H9 (cell line): ENCODE measurements around the gene MYH9. TPM values are rescaled to one million over a fixed set of nuclear protein-coding genes. Genes with fewer than 3 reads are reported as not detected.

Source experiments
- DNase-seq: peaks from one replicate; pipeline ENCODE4 v3.0.0-alpha.2; 2017
- H2AFZ ChIP-seq: one replicate; pipeline ENCODE4 v1.6.1; 2013; ENCODE audit warnings: mild to moderate bottlenecking, low read length, control low read depth, moderate library complexity
- H2AK5ac ChIP-seq: 2 replicates; pipeline ENCODE4 v1.6.1; 2013; ENCODE audit warnings: low read length, control low read depth, mixed read lengths; ENCODE audit not compliant: insufficient read length
- H2BK120ac ChIP-seq: one replicate; pipeline ENCODE4 v1.6.1; 2013; ENCODE audit warnings: low read depth, mild to moderate bottlenecking, low read length, control low read depth, inconsistent platforms; ENCODE audit not compliant: poor library complexity, severe bottlenecking
- H2BK12ac ChIP-seq: 2 replicates; pipeline ENCODE4 v1.6.1; 2013; ENCODE audit warnings: low read length, control low read depth, mixed read lengths, low read depth; ENCODE audit not compliant: insufficient read length
- H2BK15ac ChIP-seq: 2 replicates; pipeline ENCODE4 v1.6.1; 2013; ENCODE audit warnings: low read depth, low read length, control low read depth
- H2BK20ac ChIP-seq: one replicate; pipeline ENCODE4 v1.6.1; 2013; ENCODE audit warnings: low read depth, mild to moderate bottlenecking, low read length, control low read depth, inconsistent platforms; ENCODE audit not compliant: poor library complexity, severe bottlenecking
- H2BK5ac ChIP-seq: 2 replicates; pipeline ENCODE4 v1.6.1; 2013; ENCODE audit warnings: low read length, control low read depth, mixed read lengths; ENCODE audit not compliant: insufficient read length
- H3K14ac ChIP-seq: 2 replicates; pipeline ENCODE4 v1.6.1; 2013; ENCODE audit warnings: low read length, control low read depth; ENCODE audit not compliant: insufficient read depth
- H3K18ac ChIP-seq: 2 replicates; pipeline ENCODE4 v1.6.1; 2013; ENCODE audit warnings: low read depth, mild to moderate bottlenecking, mixed read lengths, low read length, control low read depth; ENCODE audit not compliant: insufficient read length
- H3K23ac ChIP-seq: 2 replicates; pipeline ENCODE4 v1.6.1; 2013; ENCODE audit warnings: low read length, control low read depth, mixed read lengths, low read depth; ENCODE audit not compliant: insufficient read length
- H3K23me2 ChIP-seq: 2 replicates; pipeline ENCODE4 v1.6.1; 2013; ENCODE audit warnings: low read depth, mild to moderate bottlenecking, mixed read lengths, low read length, control low read depth; ENCODE audit not compliant: insufficient read length, poor library complexity, severe bottlenecking
- H3K27ac ChIP-seq: 2 replicates; pipeline ENCODE4 v1.5.1; 2013; ENCODE audit warnings: low read length, control low read depth, mixed read lengths, low read depth; ENCODE audit not compliant: insufficient read length
- H3K27me3 ChIP-seq: 2 replicates; pipeline ENCODE4 v1.6.1; 2013; ENCODE audit warnings: low read length, control low read depth, inconsistent platforms; ENCODE audit not compliant: insufficient read depth
- H3K4ac ChIP-seq: 2 replicates; pipeline ENCODE4 v1.6.1; 2013; ENCODE audit warnings: low read depth, mild to moderate bottlenecking, control low read depth, inconsistent platforms, low read length, moderate library complexity
- H3K4me1 ChIP-seq: 2 replicates; pipeline ENCODE4 v1.6.1; 2013; ENCODE audit warnings: low read length, control low read depth, inconsistent platforms; ENCODE audit not compliant: insufficient read depth
- H3K4me2 ChIP-seq: 2 replicates; pipeline ENCODE4 v1.6.1; 2013; ENCODE audit warnings: low read length, control low read depth, mixed read lengths; ENCODE audit not compliant: insufficient read length, insufficient read depth
- H3K56ac ChIP-seq: 2 replicates; pipeline ENCODE4 v1.6.1; 2013; ENCODE audit warnings: low read depth, mild to moderate bottlenecking, mixed read lengths, low read length, control low read depth; ENCODE audit not compliant: insufficient read length
- H3K79me1 ChIP-seq: 2 replicates; pipeline ENCODE4 v1.6.1; 2013; ENCODE audit warnings: low read depth, mild to moderate bottlenecking, moderate library complexity, low read length, control low read depth, inconsistent platforms; ENCODE audit not compliant: insufficient read depth, poor library complexity, severe bottlenecking
- H3K79me2 ChIP-seq: 2 replicates; pipeline ENCODE4 v1.6.1; 2013; ENCODE audit warnings: low read length, control low read depth, inconsistent platforms; ENCODE audit not compliant: insufficient read depth
- H3K9ac ChIP-seq: 2 replicates; pipeline ENCODE4 v1.6.1; 2013; ENCODE audit warnings: low read length, control low read depth, mixed read lengths; ENCODE audit not compliant: insufficient read length; ENCODE audit errors: extremely low read depth
- H3K9me3 ChIP-seq: one replicate; pipeline ENCODE4 v1.6.1; 2013; ENCODE audit warnings: low read depth, low read length, inconsistent platforms; ENCODE audit not compliant: control insufficient read depth
- H3T11ph ChIP-seq: one replicate; pipeline ENCODE4 v1.6.1; 2013; ENCODE audit warnings: mild to moderate bottlenecking, low read length, control low read depth, inconsistent platforms
- H4K20me1 ChIP-seq: one replicate; pipeline ENCODE4 v1.6.1; 2013; ENCODE audit not compliant: control insufficient read depth, insufficient read length, insufficient read depth
- H4K5ac ChIP-seq: 2 replicates; pipeline ENCODE4 v1.6.1; 2013; ENCODE audit warnings: low read depth, mild to moderate bottlenecking, mixed read lengths, low read length, control low read depth; ENCODE audit not compliant: insufficient read length
- H4K8ac ChIP-seq: replicated peaks from 2 replicates; pipeline ENCODE4 v1.6.1; 2013; ENCODE audit warnings: low read length, control low read depth, mixed read lengths, low read depth; ENCODE audit not compliant: insufficient read length
- H4K91ac ChIP-seq: 2 replicates; pipeline ENCODE4 v1.6.1; 2013; ENCODE audit warnings: low read depth, mild to moderate bottlenecking, moderate library complexity, mixed read lengths, low read length, control low read depth; ENCODE audit not compliant: insufficient read length
- H3K27ac Mint-ChIP-seq, 3 experiments: 2 replicates in 2 of 3; 3 replicates in 1 of 3; pipeline ENCODE4 v1.8.0; 2020 to 2021; ENCODE audit warnings: mixed read lengths in 3 of 3, mild to moderate bottlenecking in 1 of 3, moderate library complexity in 1 of 3
- H3K27me3 Mint-ChIP-seq: 2 replicates; pipeline ENCODE4 v1.8.0; 2021; ENCODE audit warnings: low read depth, mild to moderate bottlenecking, moderate library complexity, mixed read lengths
- H3K36me3 Mint-ChIP-seq, 3 experiments: 2 replicates in 2 of 3; 3 replicates in 1 of 3; pipeline ENCODE4 v1.8.0; 2020 to 2021; ENCODE audit warnings: low read depth in 3 of 3, mixed read lengths in 3 of 3; ENCODE audit not compliant: insufficient read depth in 1 of 3
- H3K4me1 Mint-ChIP-seq, 2 experiments: 2 replicates each; pipeline ENCODE4 v1.8.0; 2020; ENCODE audit warnings: mixed read lengths in 2 of 2
- H3K4me3 Mint-ChIP-seq, 2 experiments: 2 replicates in 1 of 2; 3 replicates in 1 of 2; pipeline ENCODE4 v1.8.0; 2020 to 2021; ENCODE audit warnings: mild to moderate bottlenecking in 2 of 2, mixed read lengths in 2 of 2, moderate library complexity in 1 of 2
- H3K9me3 Mint-ChIP-seq, 2 experiments: 2 replicates in 1 of 2; 3 replicates in 1 of 2; pipeline ENCODE4 v1.8.0; 2020; ENCODE audit warnings: mild to moderate bottlenecking in 2 of 2, mixed read lengths in 2 of 2, moderate library complexity in 1 of 2
- whole genome bisulfite sequencing: extraction: QIAGEN DNeasy Blood & Tissue Kit; methylation state at CpG from one replicate; pipeline ENCODE4 v1.1.7; 2013; ENCODE audit warnings: missing lambda C conversion rate, low lambda C conversion rate, mixed read lengths; ENCODE audit not compliant: insufficient read length; ENCODE audit errors: extremely low coverage; 5-methylcytosine and 5-hydroxymethylcytosine counted together
- total RNA-seq: library from RNA; stranded (reverse); gene quantifications from 2 replicates; pipeline ENCODE4 v1.2.1, GENCODE V29; 2021
- TF ChIP-seq, protein P1 (sequence below): fragments of 200-600 bp; sonication (generic); conservative IDR thresholded peaks from 3 replicates; pipeline ENCODE4 v1.8.0; 2021; ENCODE audit warnings: antibody characterized with exemption, mild to moderate bottlenecking

MYH9 gene
- total RNA-seq, 1 experiment from 2014 or later: 266 TPM

DNA sequence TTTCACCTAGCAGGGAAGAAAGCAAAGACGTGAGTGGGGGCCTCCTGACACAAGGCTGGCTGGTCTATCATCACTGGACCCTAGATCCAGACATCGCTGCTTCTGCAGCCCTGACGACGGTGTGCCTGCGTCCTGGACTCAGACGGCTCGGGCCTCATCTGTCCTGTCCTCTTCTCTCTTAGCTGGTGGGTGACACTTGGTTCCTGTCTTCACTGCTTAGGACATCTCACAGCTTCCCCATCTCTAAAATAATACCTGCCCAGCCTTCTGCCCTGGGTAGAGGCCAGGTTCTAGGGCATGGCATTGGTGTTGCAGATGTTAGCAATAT lies 93.5 kb downstream of the MYH9 start:
- no peak overlapping the region for H3K9ac ChIP-seq
- Mint-ChIP-seq H3K27ac (no peak overlapping the region), H3K36me3 (peaks cover 82 to 96% (median 95%) of the 10 kb centered on the region in 3 experiments), H3K27me3 (no peaks in the 10 kb centered on the region; the same call in 1 of the 2 replicates), H3K9me3 (peaks cover 6 to 7% of the 10 kb centered on the region in 2 experiments; a peak in 4 of 5 replicates), H3K4me1 (no peaks in the 10 kb centered on the region), H3K4me3 (no peak overlapping the region)
- no peak overlapping the region for H2AK5ac ChIP-seq
- no peak overlapping the region for H3K4ac ChIP-seq
- H3K27me3 ChIP-seq: no peaks in the 10 kb centered on the region
- no peak overlapping the region for H3K18ac ChIP-seq
- H4K5ac ChIP-seq: no peak overlapping the region
- no peak overlapping the region for H3K14ac ChIP-seq
- H4K20me1 ChIP-seq: no peaks in the 10 kb centered on the region
- no peak overlapping the region for H2BK15ac ChIP-seq
- H4K91ac ChIP-seq: no peak overlapping the region
- no peak overlapping the region for H3K4me2 ChIP-seq
- no peaks in the 10 kb centered on the region for H3K23me2 ChIP-seq
- WGBS: no CpG with 5 or more reads among the region's 7 CpGs
- H3K23ac ChIP-seq: no peak overlapping the region
- DNase-seq: no peak
- H3K79me1 ChIP-seq: no peaks in the 10 kb centered on the region
- TF ChIP-seq, protein P1, sequence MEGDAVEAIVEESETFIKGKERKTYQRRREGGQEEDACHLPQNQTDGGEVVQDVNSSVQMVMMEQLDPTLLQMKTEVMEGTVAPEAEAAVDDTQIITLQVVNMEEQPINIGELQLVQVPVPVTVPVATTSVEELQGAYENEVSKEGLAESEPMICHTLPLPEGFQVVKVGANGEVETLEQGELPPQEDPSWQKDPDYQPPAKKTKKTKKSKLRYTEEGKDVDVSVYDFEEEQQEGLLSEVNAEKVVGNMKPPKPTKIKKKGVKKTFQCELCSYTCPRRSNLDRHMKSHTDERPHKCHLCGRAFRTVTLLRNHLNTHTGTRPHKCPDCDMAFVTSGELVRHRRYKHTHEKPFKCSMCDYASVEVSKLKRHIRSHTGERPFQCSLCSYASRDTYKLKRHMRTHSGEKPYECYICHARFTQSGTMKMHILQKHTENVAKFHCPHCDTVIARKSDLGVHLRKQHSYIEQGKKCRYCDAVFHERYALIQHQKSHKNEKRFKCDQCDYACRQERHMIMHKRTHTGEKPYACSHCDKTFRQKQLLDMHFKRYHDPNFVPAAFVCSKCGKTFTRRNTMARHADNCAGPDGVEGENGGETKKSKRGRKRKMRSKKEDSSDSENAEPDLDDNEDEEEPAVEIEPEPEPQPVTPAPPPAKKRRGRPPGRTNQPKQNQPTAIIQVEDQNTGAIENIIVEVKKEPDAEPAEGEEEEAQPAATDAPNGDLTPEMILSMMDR: no peak
- H3K27ac ChIP-seq: no peak overlapping the region
- no peak overlapping the region for H2BK12ac ChIP-seq
- no peak overlapping the region for H3T11ph ChIP-seq
- H4K8ac ChIP-seq: no peak overlapping the region
- no peaks in the 10 kb centered on the region for H3K9me3 ChIP-seq
- no peak overlapping the region for H2BK5ac ChIP-seq
- no peaks in the 10 kb centered on the region for H3K4me1 ChIP-seq
- H3K56ac ChIP-seq: no peak overlapping the region
- no peaks in the 10 kb centered on the region for H3K79me2 ChIP-seq
- H2BK20ac ChIP-seq: no peak overlapping the region
- no peak overlapping the region for H2AFZ ChIP-seq
- no peak overlapping the region for H2BK120ac ChIP-seq
